Ovary (tissue), 9 donors: ENCODE measurements around the gene HARS2. TPM values are rescaled to one million over a fixed set of nuclear protein-coding genes. Genes with fewer than 3 reads are reported as not detected.
A peak's percentile ranks its signal among the peaks of the same experiment; 100 is the strongest.

Experiments
- DNase-seq, 5 donors: peaks; one replicate each; pipeline ENCODE4 v3.0.0-alpha.2; 2019 to 2020
- H3K27ac ChIP-seq, 2 donors: fragments of 200-600 bp; one replicate each; pipeline versions ENCODE4 v1.5.1 to v1.8.0; 2019 to 2022
- H3K27me3 ChIP-seq: fragments of 200-600 bp; one replicate; pipeline ENCODE4 v1.8.0; 2022
- H3K36me3 ChIP-seq: fragments of 200-600 bp; sonication (generic); one replicate; pipeline ENCODE4 v1.5.1; 2019
- H3K4me1 ChIP-seq: one replicate; pipeline ENCODE4 v1.8.1; 2013; ENCODE audit warnings: mild to moderate bottlenecking, moderate library complexity; ENCODE audit not compliant: insufficient read depth
- H3K4me3 ChIP-seq: fragments of 200-600 bp; sonication (generic); one replicate; pipeline ENCODE4 v1.5.1; 2017
- H3K9me3 ChIP-seq, 2 donors: fragments of 200-600 bp in 1 of 2; sonication (generic) in 1 of 2; one replicate each; pipeline versions ENCODE4 v1.5.1 to v1.8.1; 2013 to 2019; ENCODE audit warnings: mild to moderate bottlenecking in 1 of 2, moderate library complexity in 1 of 2
- EP300 ChIP-seq: sonication (generic); formaldehyde crosslinking; IDR thresholded peaks from one replicate; pipeline ENCODE4 v1.6.1; 2017; ENCODE audit warnings: antibody characterized with exemption
- POLR2A ChIP-seq: fragments of 450-650 bp; IDR thresholded peaks from one replicate; pipeline ENCODE4 v1.6.1; 2017; ENCODE audit warnings: antibody characterized with exemption, mild to moderate bottlenecking, moderate library complexity
- WGBS, 3 donors: extraction: QIAGEN DNeasy Blood & Tissue Kit in 1 of 3; methylation state at CpG; one replicate each; pipeline versions ENCODE4 v1.1.5 to v1.1.7; 2013 to 2017; 5-methylcytosine and 5-hydroxymethylcytosine counted together
- intact Hi-C, 4 donors: fragments of 100-400 bp; cut with DNase I; formaldehyde crosslinking; loops; one replicate each; pipeline versions ENCODE4 v1.11.0 to v1.15.1; 2022 to 2023
- microRNA-seq, 3 donors: library from miRNA; unstranded; fragments of <30 nt; microRNA quantifications; one replicate each; pipeline versions ENCODE4 to v1.2.0, GENCODE V29; 2019 to 2020
- polyA plus RNA-seq, 2 donors: library from polyadenylated mRNA; stranded (reverse); fragments of 200-250 nt in 1 of 2; fragments of 350-450 nt in 1 of 2; fragmentation: Illumina TruSeq in 1 of 2; extraction: RNeasy Lipid Tissue Mini Kit (QIAGEN cat#74804) in 1 of 2; gene quantifications; one replicate each; pipeline ENCODE4 v1.2.3, GENCODE V29; 2013 to 2014
- small RNA-seq: library from RNA; depleted of rRNA; stranded (forward); fragments of <200 nt; gene quantifications from one replicate; pipeline ENCODE3, GENCODE V24; 2016
- total RNA-seq, 7 donors: library from RNA; depleted of rRNA in 2 of 7; stranded (reverse); fragments of >200 nt in 2 of 7; fragmentation: NEBNext Ultra II Directional in 3 of 7; extraction: Animal tissue kit (Norgen Biotek cat#: 25700) in 3 of 7; gene quantifications; one replicate each; pipeline versions ENCODE4 v1.1.0 to v1.2.4, GENCODE V29; 2016 to 2023
- TF ChIP-seq, protein P1 (sequence below), 3 donors: fragments of 450-650 bp in 2 of 3; fragments of 200-600 bp in 1 of 3; IDR thresholded peaks; one replicate each; pipeline versions ENCODE4 v1.5.1 to v1.8.0; 2016 to 2022; ENCODE audit warnings: antibody characterized with exemption in 3 of 3, mild to moderate bottlenecking in 1 of 3
- donor health status: DM: no; HTN: no; CAD: no; lungs with moderate emphysema.
- donor health status: DM: no; HTN: no; CAD: no.
- donor health status: Bipolar disorder and iron deficiency.
- donor health status: DM: yes; HTN: yes; CAD: no.
- donor health status: DM: no; HTN: no; CAD: no.
- donor health status: DM: yes; HTN: yes; CAD: no.

Gene HARS2
- total and polyA plus RNA-seq, 9 donors: 15.2 to 27.5 (median 21.6) TPM

DNA sequence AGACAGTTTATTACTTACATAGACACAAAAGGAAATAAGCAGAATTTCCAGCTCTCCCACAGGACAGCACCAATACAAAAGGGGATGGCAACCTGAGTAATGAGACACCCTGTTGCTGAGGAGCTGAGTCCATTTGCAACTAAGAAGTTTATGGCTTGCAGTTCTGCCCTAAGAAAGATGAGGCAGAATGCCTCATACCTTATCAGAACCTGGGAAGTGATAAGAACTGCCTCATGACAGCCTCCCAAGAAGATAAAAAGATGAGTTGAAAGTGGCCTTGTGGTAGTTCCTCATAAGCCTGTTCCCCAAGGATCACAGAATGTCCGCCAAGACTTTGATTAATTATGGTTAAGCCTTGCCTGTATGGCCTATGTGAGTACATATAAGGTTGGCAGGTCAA is 50.7 kb downstream of the HARS2 start:
- TF ChIP-seq POLR2A (no peak), EP300 (no peak)
- TF ChIP-seq, protein P1, sequence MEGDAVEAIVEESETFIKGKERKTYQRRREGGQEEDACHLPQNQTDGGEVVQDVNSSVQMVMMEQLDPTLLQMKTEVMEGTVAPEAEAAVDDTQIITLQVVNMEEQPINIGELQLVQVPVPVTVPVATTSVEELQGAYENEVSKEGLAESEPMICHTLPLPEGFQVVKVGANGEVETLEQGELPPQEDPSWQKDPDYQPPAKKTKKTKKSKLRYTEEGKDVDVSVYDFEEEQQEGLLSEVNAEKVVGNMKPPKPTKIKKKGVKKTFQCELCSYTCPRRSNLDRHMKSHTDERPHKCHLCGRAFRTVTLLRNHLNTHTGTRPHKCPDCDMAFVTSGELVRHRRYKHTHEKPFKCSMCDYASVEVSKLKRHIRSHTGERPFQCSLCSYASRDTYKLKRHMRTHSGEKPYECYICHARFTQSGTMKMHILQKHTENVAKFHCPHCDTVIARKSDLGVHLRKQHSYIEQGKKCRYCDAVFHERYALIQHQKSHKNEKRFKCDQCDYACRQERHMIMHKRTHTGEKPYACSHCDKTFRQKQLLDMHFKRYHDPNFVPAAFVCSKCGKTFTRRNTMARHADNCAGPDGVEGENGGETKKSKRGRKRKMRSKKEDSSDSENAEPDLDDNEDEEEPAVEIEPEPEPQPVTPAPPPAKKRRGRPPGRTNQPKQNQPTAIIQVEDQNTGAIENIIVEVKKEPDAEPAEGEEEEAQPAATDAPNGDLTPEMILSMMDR (IDR thresholded peaks at IDR 0.05): no peak
- 56 to 61% (median 59%) methylated on average over 1 of the region's 1 CpG for WGBS, 3 donors
- H3K27me3 ChIP-seq: no peaks in the 10 kb centered on the region
- no peaks in the 10 kb centered on the region for H3K4me1 ChIP-seq
- no peaks in the 10 kb centered on the region for H3K36me3 ChIP-seq
- no peaks in the 10 kb centered on the region for H3K9me3 ChIP-seq
- DNase-seq: no peak
- no peak overlapping the region for H3K4me3 ChIP-seq
- no peak overlapping the region for H3K27ac ChIP-seq
- intact Hi-C loops: no loop called here

Small RNA genes within 50 kb of the gene (microRNA-seq; reads per million reads assigned to microRNA genes)
- 0.36 to 2.3 (median 1.1) reads per million in 3 donors for gene MIR3655

Small RNA genes within 50 kb of the gene (small RNA-seq; reads per million reads assigned to genes)
- gene VTRNA1-1 (15.6 reads per million, percentile 86 among the genes with 10 or more reads in this experiment), gene VTRNA1-2 (0.40 reads per million), gene VTRNA1-3 (not detected)

Other genes with a start within 250 kb of the HARS2 start
- gene EIF4EBP3, start 143.8 kb upstream of the HARS2 start, total RNA-seq: 10 to 100 TPM in 6 of 7 donors, 1 to 10 TPM in 1; 8.6 to 23.6 (median 17.8) TPM
- gene EIF4EBP3, start 143.8 kb upstream of the HARS2 start, polyA plus RNA-seq: 10 to 100 TPM; 16.0 to 30.2 TPM
- 10 to 100 TPM; 11.7 to 34.4 (median 20.1) TPM for gene SRA1, start 134.0 kb upstream of the HARS2 start, total RNA-seq
- 10 to 100 TPM; 16.9 to 33.2 TPM for gene SRA1, start 134.0 kb upstream of the HARS2 start, polyA plus RNA-seq
- gene APBB3, start 126.9 kb upstream of the HARS2 start, total RNA-seq: 10 to 100 TPM; 33.0 to 47.6 (median 39.5) TPM
- gene APBB3, start 126.9 kb upstream of the HARS2 start, polyA plus RNA-seq: 10 to 100 TPM; 13.1 to 36.1 TPM
- gene SLC35A4, start 126.6 kb upstream of the HARS2 start, total RNA-seq: 10 to 100 TPM; 22.3 to 65.7 (median 47.1) TPM
- gene SLC35A4, start 126.6 kb upstream of the HARS2 start, polyA plus RNA-seq: 10 to 100 TPM; 27.1 to 80.2 TPM
- 10 to 100 TPM; 26.5 to 96.0 (median 48.6) TPM for gene CD14, start 58.3 kb upstream of the HARS2 start, total RNA-seq
- gene CD14, start 58.3 kb upstream of the HARS2 start, polyA plus RNA-seq: 10 to 100 TPM in 1 of 2 donors, 1 to 10 TPM in 1; 8.7 to 37.7 TPM
- gene TMCO6, start 52.0 kb upstream of the HARS2 start, total RNA-seq: 10 to 100 TPM; 12.2 to 62.8 (median 14.9) TPM
- gene TMCO6, start 52.0 kb upstream of the HARS2 start, polyA plus RNA-seq: 10 to 100 TPM in 1 of 2 donors, 1 to 10 TPM in 1; 8.0 to 33.2 TPM
- gene NDUFA2, start 43.8 kb upstream of the HARS2 start, total RNA-seq: 100 to 1,000 TPM in 1 of 7 donors, 10 to 100 TPM in 6; 44.6 to 107 (median 46.9) TPM
- 100 to 1,000 TPM in 1 of 2 donors, 10 to 100 TPM in 1; 42.6 to 123 TPM for gene NDUFA2, start 43.8 kb upstream of the HARS2 start, polyA plus RNA-seq
- gene IK, start 43.6 kb upstream of the HARS2 start, total RNA-seq: 100 to 1,000 TPM in 1 of 7 donors, 10 to 100 TPM in 6; 70.9 to 112 (median 78.0) TPM
- gene IK, start 43.6 kb upstream of the HARS2 start, polyA plus RNA-seq: 100 to 1,000 TPM in 1 of 2 donors, 10 to 100 TPM in 1; 99.8 to 184 TPM
- gene WDR55, start 26.6 kb upstream of the HARS2 start, total RNA-seq: 10 to 100 TPM in 6 of 7 donors, 1 to 10 TPM in 1; 9.1 to 16.6 (median 13.7) TPM
- gene WDR55, start 26.6 kb upstream of the HARS2 start, polyA plus RNA-seq: 10 to 100 TPM in 1 of 2 donors, 1 to 10 TPM in 1; 9.9 to 12.3 TPM
- 1 to 10 TPM in 2 of 7 donors, under 1 TPM in 5; 0.30 to 1.2 (median 0.69) TPM for gene DND1, start 17.9 kb upstream of the HARS2 start, total RNA-seq
- under 1 TPM in 1 of 2 donors, not detected in 1; 0.98 TPM for gene DND1, start 17.9 kb upstream of the HARS2 start, polyA plus RNA-seq
- 10 to 100 TPM; 26.8 to 48.2 (median 41.7) TPM for gene HARS1, start 85 bp upstream of the HARS2 start, total RNA-seq
- 10 to 100 TPM; 38.9 to 68.6 TPM for gene HARS1, start 85 bp upstream of the HARS2 start, polyA plus RNA-seq
- 10 to 100 TPM; 22.9 to 46.1 (median 40.2) TPM for gene ZMAT2, start 9.0 kb downstream of the HARS2 start, total RNA-seq
- gene ZMAT2, start 9.0 kb downstream of the HARS2 start, polyA plus RNA-seq: 100 to 1,000 TPM in 1 of 2 donors, 10 to 100 TPM in 1; 59.3 to 126 TPM
- gene PCDHA1, start 94.7 kb downstream of the HARS2 start, total RNA-seq: under 1 TPM in 1 of 7 donors, not detected in 6; 0.05 TPM
- gene PCDHA1, start 94.7 kb downstream of the HARS2 start, polyA plus RNA-seq: not detected
- gene PCDHA2, start 103.4 kb downstream of the HARS2 start, total RNA-seq: 1 to 10 TPM in 2 of 7 donors, under 1 TPM in 5; 0.34 to 1.6 (median 0.57) TPM
- under 1 TPM; 0.17 to 0.34 TPM for gene PCDHA2, start 103.4 kb downstream of the HARS2 start, polyA plus RNA-seq
- 1 to 10 TPM in 6 of 7 donors, under 1 TPM in 1; 0.65 to 2.7 (median 1.4) TPM for gene PCDHA3, start 109.6 kb downstream of the HARS2 start, total RNA-seq
- gene PCDHA3, start 109.6 kb downstream of the HARS2 start, polyA plus RNA-seq: 1 to 10 TPM in 1 of 2 donors, under 1 TPM in 1; 0.45 to 1.1 TPM
- 1 to 10 TPM in 3 of 7 donors, under 1 TPM in 4; 0.76 to 2.7 (median 1.00) TPM for gene PCDHA4, start 115.6 kb downstream of the HARS2 start, total RNA-seq
- gene PCDHA4, start 115.6 kb downstream of the HARS2 start, polyA plus RNA-seq: under 1 TPM; 0.18 to 0.42 TPM
- gene PCDHA5, start 130.2 kb downstream of the HARS2 start, total RNA-seq: 1 to 10 TPM in 1 of 7 donors, under 1 TPM in 6; 0.11 to 1.4 (median 0.54) TPM
- under 1 TPM; 0.07 to 0.08 TPM for gene PCDHA5, start 130.2 kb downstream of the HARS2 start, polyA plus RNA-seq
- gene PCDHA6, start 136.5 kb downstream of the HARS2 start, total RNA-seq: 1 to 10 TPM in 3 of 7 donors, under 1 TPM in 4; 0.32 to 1.7 (median 0.97) TPM
- under 1 TPM; 0.18 to 0.33 TPM for gene PCDHA6, start 136.5 kb downstream of the HARS2 start, polyA plus RNA-seq
- gene PCDHA7, start 142.8 kb downstream of the HARS2 start, total RNA-seq: 1 to 10 TPM in 1 of 7 donors, under 1 TPM in 6; 0.35 to 1.4 (median 0.65) TPM
- gene PCDHA7, start 142.8 kb downstream of the HARS2 start, polyA plus RNA-seq: under 1 TPM; 0.25 to 0.35 TPM
- under 1 TPM; 0.23 to 0.72 (median 0.43) TPM for gene PCDHA8, start 149.7 kb downstream of the HARS2 start, total RNA-seq
- gene PCDHA8, start 149.7 kb downstream of the HARS2 start, polyA plus RNA-seq: under 1 TPM in 1 of 2 donors, not detected in 1; 0.02 TPM
- under 1 TPM; 0.34 to 0.60 (median 0.50) TPM for gene PCDHA9, start 156.9 kb downstream of the HARS2 start, total RNA-seq
- under 1 TPM in 1 of 2 donors, not detected in 1; 0.05 TPM for gene PCDHA9, start 156.9 kb downstream of the HARS2 start, polyA plus RNA-seq
- gene PCDHA10, start 164.4 kb downstream of the HARS2 start, total RNA-seq: 1 to 10 TPM; 1.0 to 4.0 (median 1.5) TPM
- gene PCDHA10, start 164.4 kb downstream of the HARS2 start, polyA plus RNA-seq: 1 to 10 TPM in 1 of 2 donors, under 1 TPM in 1; 0.06 to 1.9 TPM
- under 1 TPM; 0.23 to 0.79 (median 0.53) TPM for gene PCDHA11, start 177.5 kb downstream of the HARS2 start, total RNA-seq
- under 1 TPM; 0.04 to 0.08 TPM for gene PCDHA11, start 177.5 kb downstream of the HARS2 start, polyA plus RNA-seq
- gene PCDHA12, start 183.9 kb downstream of the HARS2 start, total RNA-seq: 1 to 10 TPM in 2 of 7 donors, under 1 TPM in 5; 0.27 to 1.3 (median 0.56) TPM
- gene PCDHA12, start 183.9 kb downstream of the HARS2 start, polyA plus RNA-seq: under 1 TPM; 0.04 to 0.20 TPM
- gene PCDHA13, start 190.7 kb downstream of the HARS2 start, total RNA-seq: under 1 TPM in 6 of 7 donors, not detected in 1; 0.32 to 0.92 (median 0.47) TPM
- under 1 TPM; 0.01 to 0.17 TPM for gene PCDHA13, start 190.7 kb downstream of the HARS2 start, polyA plus RNA-seq
- gene PCDHAC1, start 234.8 kb downstream of the HARS2 start, total RNA-seq: under 1 TPM; 0.40 to 0.82 (median 0.57) TPM
- under 1 TPM; 0.04 to 0.15 TPM for gene PCDHAC1, start 234.8 kb downstream of the HARS2 start, polyA plus RNA-seq